ENCODE results near the gene C17orf78.
"Not testable (repeated sequence)": the region's sequence is repeated elsewhere in the genome, so short reads cannot be mapped to it uniquely, and the experiment has no call there.

Gene C17orf78

GRCh38 chr17:37430051-37430627 is 54.4 kb downstream of the C17orf78 start:
- H3K4me3 ChIP-seq (ENCODE audit: low read depth, low read length) = no peak overlapping the region

DNA sequence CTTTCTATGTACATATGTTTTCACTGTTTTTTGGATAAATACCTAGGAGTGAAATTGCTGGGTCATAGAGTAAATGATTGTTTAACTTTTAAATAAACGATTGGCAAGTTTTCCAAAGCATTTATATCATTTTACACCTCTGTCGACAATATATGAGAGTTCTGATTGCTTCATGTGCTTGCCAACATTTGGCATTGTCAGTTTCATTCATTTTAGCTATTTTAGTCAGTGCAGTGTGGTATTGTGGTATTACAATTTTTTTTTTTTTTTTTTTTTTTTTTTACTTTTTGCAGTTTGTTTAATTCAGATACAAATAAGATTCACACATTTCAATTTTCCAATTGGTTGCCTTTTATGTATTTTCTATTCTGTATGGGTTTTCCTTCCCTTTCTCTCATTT is 56.9 kb downstream of the C17orf78 start:
- H3K4me3 ChIP-seq (ENCODE audit: low read depth, low read length) = no peak overlapping the region

DNA sequence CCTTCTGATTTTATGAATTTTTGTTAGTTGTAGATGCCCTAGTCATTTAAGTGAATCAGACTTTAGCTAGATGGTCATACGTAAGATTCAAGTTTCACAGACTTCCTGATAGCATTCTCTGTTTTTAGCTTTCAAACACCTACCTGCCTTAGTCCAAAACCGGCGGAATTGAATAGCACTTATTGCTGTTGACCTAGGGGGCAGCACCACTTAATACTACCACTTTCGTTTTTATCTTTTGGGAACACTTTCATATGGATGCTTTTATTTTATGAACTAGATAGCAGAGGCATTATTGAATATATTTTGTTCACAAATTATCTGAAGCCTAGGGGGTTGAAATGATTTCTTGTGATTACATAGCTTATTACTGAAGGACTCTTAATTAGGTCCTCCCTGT is 62.4 kb downstream of the C17orf78 start:
- H3K4me3 ChIP-seq (ENCODE audit: low read depth, low read length) = no peak overlapping the region

- H3K4me3 ChIP-seq (ENCODE audit: low read depth, low read length) = no peak overlapping the region
These were observed 64.6 kb downstream of the C17orf78 start for GRCh38 chr17:37440424-37440823.

DNA sequence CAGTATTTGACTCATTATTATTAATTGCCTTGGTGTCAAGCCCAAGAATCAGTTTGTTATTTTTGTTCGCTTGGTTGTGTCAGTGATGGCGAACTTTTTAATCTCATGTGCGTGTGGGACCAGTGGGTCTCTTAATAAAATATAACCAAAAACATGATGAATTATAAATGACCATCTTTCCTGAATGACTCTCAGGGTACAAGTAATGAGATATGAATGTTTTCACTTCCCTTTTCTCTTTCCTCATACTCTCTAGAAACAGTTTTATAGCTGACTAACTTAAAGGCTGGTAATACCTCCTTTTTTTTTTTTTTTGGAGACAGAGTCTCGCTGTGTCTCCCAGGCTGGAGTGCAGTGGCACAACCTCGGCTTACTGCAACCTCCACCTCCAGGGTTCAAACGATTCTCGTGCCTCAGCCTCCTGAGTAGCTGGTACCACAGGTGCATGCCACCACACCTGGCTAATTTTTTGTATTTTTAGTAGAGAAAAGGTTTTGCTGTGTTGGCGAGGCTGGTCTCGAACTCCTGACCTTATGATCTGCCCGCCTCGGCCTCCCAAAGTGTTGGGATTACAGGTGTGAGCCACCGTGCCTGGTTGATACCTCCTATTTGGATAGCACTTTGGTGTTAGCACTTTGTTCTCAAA is 65.7 kb downstream of the C17orf78 start:
- not testable (repeated sequence) for H3K4me3 ChIP-seq (ENCODE audit: low read depth, low read length)

Data from iPS-11a (cell line).